GM12865 (cell line): Measurements from ENCODE around the gene DCUN1D1.

Experiments
- DNase-seq: peaks from one replicate; pipeline ENCODE4 v3.0.0; 2010; ENCODE audit warnings: low read depth
- H3K4me3 ChIP-seq: 2 replicates; pipeline ENCODE4 v1.5.1; 2011; ENCODE audit warnings: mild to moderate bottlenecking, low read depth, low read length, control low read depth
- TF ChIP-seq, protein P1 (sequence below): IDR thresholded peaks from 2 replicates; pipeline ENCODE4 v1.5.1; 2011; ENCODE audit warnings: low read length, control low read depth, low read depth, inconsistent platforms; ENCODE audit not compliant: insufficient read depth; ENCODE audit errors: missing control alignments

DCUN1D1 gene

DNA sequence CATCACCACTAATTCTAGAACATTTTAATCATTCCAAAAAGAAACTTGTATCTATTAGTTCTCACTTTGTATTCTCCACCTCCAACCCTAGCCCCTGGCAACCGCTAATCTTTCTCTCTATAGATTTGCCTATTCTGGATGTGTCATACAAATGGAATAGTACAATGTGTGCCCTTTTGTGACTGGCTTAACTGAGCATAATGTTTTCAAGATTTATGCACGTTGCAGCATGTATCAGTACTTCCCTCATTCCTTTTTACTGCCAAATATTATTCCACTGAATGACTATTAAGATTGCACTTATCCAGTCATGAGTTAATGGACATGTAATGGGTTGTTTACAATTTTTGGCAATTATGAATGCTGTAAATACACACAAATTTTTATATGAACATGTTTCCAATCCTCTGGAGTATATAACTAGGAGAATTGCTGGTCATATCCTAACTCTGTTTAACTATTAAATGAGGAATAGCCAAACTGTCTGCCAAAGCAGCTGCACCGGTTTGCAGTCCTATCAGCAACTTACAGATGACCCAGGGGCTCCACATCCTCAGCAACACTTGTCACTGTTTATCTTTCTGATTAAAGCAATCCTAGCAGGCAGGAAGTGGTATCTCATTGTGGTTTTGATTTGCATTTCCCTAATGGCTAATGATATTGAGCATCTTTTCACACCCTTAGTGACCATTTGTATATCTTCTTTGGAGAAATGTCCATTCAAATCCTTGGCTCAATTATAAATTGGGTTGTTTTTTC is 42.9 kb downstream of the DCUN1D1 start:
- no peak overlapping the region for H3K4me3 ChIP-seq
- DNase-seq: peak; percentile 56
- TF ChIP-seq, protein P1, sequence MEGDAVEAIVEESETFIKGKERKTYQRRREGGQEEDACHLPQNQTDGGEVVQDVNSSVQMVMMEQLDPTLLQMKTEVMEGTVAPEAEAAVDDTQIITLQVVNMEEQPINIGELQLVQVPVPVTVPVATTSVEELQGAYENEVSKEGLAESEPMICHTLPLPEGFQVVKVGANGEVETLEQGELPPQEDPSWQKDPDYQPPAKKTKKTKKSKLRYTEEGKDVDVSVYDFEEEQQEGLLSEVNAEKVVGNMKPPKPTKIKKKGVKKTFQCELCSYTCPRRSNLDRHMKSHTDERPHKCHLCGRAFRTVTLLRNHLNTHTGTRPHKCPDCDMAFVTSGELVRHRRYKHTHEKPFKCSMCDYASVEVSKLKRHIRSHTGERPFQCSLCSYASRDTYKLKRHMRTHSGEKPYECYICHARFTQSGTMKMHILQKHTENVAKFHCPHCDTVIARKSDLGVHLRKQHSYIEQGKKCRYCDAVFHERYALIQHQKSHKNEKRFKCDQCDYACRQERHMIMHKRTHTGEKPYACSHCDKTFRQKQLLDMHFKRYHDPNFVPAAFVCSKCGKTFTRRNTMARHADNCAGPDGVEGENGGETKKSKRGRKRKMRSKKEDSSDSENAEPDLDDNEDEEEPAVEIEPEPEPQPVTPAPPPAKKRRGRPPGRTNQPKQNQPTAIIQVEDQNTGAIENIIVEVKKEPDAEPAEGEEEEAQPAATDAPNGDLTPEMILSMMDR: no peak

DNA sequence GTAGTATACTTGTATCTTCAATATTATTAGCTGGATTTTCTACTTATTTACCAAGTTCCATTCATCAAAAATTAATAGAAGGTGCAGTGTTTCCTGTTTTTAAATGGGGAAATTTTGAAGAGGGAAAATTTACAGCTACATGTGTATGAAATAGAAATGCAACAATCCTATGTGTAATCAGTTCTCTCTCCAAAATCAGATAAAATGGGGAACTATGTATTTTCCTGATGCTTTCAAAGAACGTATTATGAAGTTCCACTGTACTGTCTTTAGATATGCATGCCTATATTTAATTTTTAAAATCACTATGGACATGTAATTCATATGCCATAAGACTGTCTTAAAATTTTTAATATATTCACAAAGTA is 43.4 kb downstream of the DCUN1D1 start:
- no peak overlapping the region for H3K4me3 ChIP-seq
- DNase-seq: no peak

DNA sequence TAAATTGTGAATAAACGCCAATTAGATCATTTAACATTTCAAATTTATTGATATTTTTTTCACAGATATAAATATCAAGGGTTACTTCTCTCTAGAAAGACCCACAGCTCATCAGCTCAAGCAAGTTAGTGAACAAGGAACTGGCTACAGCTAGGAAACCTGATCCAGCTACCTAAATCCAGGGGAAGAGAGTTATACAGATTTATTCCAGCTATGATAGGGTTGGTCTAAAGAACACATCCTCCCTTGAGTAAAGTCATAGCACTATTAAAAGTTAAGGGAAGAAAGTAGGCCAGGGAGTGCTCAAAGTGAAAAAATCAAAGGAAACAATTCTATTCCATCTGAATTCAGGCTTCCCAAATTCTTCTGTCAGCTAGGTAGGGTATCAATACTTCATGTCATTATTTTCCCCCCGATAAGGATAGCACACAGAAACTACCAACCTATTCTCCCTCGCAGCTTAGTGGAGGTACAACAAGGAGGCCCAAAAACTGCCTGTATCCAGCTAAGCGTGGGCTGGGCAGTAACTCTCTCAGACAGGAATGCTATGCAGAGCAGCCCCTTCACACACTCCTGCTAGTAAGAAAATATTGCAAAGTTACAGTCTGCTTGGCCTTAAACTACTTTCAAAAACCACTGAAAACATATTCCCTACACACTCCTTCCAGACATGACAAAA is 44.0 kb downstream of the DCUN1D1 start:
- no peak overlapping the region for H3K4me3 ChIP-seq
- TF ChIP-seq, protein P1: no peak
- no peak for DNase-seq

More for the DNA sequence above, 43.4 kb downstream of the DCUN1D1 start:
- TF ChIP-seq, protein P1: no peak

DNA sequence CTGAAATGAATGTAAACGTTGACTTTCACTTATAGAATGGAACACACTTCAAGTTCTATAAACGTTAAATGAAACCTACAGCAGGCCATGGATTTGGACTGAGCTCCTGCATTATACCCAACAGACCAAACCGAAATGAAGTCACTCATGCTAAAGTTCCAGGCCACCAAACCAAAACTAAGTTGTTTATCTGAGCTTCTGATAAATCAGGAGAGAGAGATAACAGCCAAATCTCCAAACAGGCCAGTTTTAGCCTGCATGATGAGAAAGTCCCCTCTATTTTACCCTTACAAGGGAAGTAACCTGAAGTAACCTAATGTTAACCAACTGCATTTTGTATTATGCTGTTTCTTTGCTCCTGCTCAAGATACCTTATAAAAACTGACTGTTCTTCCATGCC is 44.5 kb downstream of the DCUN1D1 start:
- no peak for DNase-seq
- no peak overlapping the region for H3K4me3 ChIP-seq
- TF ChIP-seq, protein P1: no peak

DNA sequence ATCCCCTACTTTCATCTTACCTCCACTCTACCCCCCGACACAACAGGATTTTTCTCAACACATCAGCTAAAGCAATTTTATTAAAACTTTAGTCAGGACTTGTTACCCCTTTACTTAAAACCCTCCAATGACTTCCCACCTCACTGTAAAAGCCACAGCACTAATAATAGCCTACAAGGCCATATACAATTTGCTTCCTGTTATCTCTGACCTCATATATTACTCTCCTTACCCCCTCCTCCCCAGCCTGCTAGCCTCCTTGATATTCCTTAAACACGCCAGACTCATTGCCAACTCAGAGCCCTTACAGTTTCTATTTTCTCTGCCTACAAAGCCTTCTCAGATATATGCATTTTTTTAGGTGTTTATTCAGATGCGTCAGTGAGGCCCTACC is 54.4 kb downstream of the DCUN1D1 start:
- no peak overlapping the region for H3K4me3 ChIP-seq
- DNase-seq: peak; percentile 26

DNA sequence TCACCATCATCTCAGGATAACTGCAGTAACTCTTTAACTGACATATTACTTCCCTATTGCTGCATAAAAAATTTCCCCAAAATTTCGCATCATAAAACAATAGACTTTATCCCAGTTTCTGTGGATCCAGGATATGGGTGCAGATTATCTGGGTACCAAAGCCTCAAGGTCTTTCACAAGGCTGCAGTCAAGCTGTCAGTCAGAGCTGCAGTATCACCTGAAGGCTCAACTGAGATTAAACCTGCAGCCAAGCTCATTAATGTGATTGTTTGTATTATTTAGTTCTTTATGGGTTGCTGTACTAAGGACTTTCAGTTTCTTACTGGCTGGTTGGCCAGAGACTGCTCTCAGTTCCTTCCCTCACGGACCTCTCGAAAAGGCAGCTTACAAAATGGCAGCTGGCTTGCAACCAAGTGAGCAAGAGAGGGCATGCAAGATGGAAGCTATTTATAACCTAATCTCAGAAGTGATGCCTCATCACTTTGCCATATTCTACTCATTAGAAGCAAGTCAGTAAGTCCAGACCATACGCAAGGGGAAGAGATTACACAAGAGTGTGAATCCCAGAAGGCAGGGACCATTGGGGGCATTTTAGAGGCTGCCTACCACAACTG is 54.9 kb downstream of the DCUN1D1 start:
- H3K4me3 ChIP-seq: no peak overlapping the region
- peak; percentile 87 for DNase-seq
- TF ChIP-seq, protein P1: no peak

More for the DNA sequence above, 54.4 kb downstream of the DCUN1D1 start:
- TF ChIP-seq, protein P1: no peak
